Neuron (in vitro differentiated cells): ENCODE results near the gene MROH2B.
"Not testable (repeated sequence)": the region's sequence is repeated elsewhere in the genome, so short reads cannot be mapped to it uniquely, and the experiment has no call there.

Experiments used
- H2AFZ ChIP-seq: one replicate; pipeline ENCODE4 v1.6.1; 2013; ENCODE audit warnings: low read depth, mild to moderate bottlenecking, inconsistent platforms, low read length, moderate library complexity
- H3K27me3 ChIP-seq: one replicate; pipeline ENCODE4 v1.6.1; 2013; ENCODE audit warnings: low read length; ENCODE audit not compliant: insufficient read depth
- H3K36me3 ChIP-seq: one replicate; pipeline ENCODE4 v1.6.1; 2013; ENCODE audit warnings: low read length; ENCODE audit not compliant: insufficient read depth
- H3K4me1 ChIP-seq: one replicate; pipeline ENCODE4 v1.6.1; 2013; ENCODE audit warnings: low read length; ENCODE audit not compliant: insufficient read depth
- H3K4me3 ChIP-seq: 2 replicates; pipeline ENCODE4 v1.5.1; 2013; ENCODE audit warnings: mild to moderate bottlenecking, low read length, moderate library complexity
- H3K9me3 ChIP-seq: one replicate; pipeline ENCODE4 v1.6.1; 2013; ENCODE audit warnings: low read length

The MROH2B gene

GRCh38 chr5:41071975-41072374 lies 833 bp upstream of the MROH2B start:
- no peaks in the 10 kb centered on the region for H3K27me3 ChIP-seq
- no peak overlapping the region for H3K4me3 ChIP-seq
- no peaks in the 10 kb centered on the region for H3K36me3 ChIP-seq
- no peaks in the 10 kb centered on the region for H3K9me3 ChIP-seq
- no peaks in the 10 kb centered on the region for H3K4me1 ChIP-seq
- no peak overlapping the region for H2AFZ ChIP-seq

DNA sequence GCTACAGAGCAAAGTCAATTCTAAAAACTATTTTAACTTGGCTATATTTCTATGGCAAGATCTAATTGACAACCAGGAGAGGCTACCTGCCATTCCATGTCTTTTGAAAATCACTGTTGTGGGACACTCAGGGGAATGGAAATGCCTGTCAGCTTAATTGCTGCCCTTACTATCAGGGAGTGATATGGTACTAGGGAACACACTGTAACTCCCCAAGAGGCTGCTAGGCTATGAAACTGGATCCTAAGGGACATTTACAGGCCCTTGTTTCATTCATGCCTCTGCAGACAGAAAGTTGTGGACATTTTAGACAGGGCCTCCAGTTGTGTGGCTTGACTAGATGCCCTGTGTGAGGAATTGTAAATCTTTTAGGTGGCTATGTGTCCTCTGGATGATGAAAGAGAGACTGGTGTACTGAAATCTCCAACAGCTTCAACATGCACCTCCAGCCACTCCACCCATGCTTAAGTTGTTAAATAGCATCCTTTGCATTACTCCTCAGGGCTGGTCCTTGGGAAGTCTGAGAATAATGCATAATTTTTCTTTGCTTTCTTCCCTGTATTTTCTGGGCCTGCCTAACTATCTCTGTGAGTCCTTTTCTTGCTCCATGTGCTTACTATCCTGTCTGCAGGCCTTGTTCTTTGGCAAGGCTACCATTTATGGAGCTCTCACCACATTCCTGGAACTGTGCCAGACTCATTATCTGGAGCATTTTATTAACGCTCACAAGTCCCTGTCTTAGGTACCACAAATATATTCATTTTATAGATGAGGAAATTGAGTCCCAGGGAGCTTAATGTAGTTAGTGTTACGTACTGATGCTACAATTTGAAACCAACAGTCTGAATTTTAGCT lies 3.2 kb downstream of the MROH2B start:
- no peaks in the 10 kb centered on the region for H3K36me3 ChIP-seq
- H3K4me1 ChIP-seq, result no peaks in the 10 kb centered on the region

DNA sequence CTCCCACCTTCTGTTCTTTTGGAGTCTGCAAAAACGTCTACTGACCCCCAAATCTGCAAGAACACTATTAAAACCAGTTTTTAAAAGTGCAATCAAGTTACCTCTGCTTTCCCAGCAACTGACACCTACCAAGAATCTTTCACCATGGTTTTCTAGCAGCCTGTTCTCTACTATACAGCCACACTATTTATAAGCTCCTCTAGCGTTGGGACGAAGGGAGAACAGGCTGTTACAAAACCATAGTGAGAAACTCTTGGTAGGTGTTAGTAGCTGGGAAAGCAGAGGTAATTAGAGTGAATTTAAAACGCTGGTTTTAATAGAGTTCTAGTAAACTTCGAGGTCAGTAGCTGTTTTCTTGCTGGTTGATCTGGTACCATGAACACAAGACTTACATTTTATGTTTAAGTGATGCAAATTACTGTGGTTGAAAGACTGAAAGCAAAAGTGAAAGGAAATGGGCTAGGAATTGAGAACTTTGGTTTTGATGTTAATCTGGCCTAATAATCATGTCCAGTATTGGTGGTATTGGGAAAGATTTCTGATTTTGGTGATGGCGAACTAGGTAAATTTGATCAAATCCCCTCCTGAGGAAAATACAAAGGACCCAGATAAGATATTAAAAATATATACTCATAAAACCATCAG lies 5.3 kb downstream of the MROH2B start:
- Histone ChIP-seq H3K4me3 (no peak overlapping the region), H3K9me3 (no peaks in the 10 kb centered on the region), H3K27me3 (no peaks in the 10 kb centered on the region), H2AFZ (no peak overlapping the region), H3K36me3 (no peaks in the 10 kb centered on the region), H3K4me1 (no peaks in the 10 kb centered on the region)

More for the DNA sequence above, 3.2 kb downstream of the MROH2B start:
- Histone ChIP-seq H3K9me3 (no peaks in the 10 kb centered on the region), H2AFZ (no peak overlapping the region), H3K27me3 (no peaks in the 10 kb centered on the region), H3K4me3 (no peak overlapping the region)

- H3K4me3 ChIP-seq, result no peak overlapping the region
- H3K4me1 ChIP-seq, result no peaks in the 10 kb centered on the region
- no peaks in the 10 kb centered on the region for H3K36me3 ChIP-seq
- no peak overlapping the region for H2AFZ ChIP-seq
- H3K27me3 ChIP-seq, result no peaks in the 10 kb centered on the region
- no peaks in the 10 kb centered on the region for H3K9me3 ChIP-seq
Observed at GRCh38 chr5:41057940-41058339, 13.2 kb downstream of the MROH2B start.

DNA sequence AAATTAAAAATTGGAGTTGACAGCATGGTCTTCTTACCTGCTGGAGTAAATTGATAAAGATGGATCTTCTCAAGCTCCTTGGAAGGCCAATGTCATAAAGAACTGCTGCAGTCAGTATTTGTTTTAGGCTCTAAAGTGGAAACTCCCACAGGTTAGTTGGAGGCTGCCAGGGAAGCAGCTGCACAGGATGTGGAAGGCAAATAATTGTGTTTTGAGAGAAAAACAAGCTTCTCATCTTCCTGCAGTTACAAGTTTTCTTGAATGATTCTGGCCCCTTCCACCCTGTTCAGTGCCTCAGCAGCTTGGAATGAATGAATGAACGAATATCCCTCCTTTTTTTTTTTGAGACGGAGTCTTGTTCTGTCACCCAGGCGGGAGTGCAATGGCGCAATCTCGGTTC lies 13.9 kb downstream of the MROH2B start:
- H2AFZ ChIP-seq, result no peak overlapping the region
- no peaks in the 10 kb centered on the region for H3K9me3 ChIP-seq
- H3K27me3 ChIP-seq, result no peaks in the 10 kb centered on the region
- H3K36me3 ChIP-seq, result no peaks in the 10 kb centered on the region
- no peaks in the 10 kb centered on the region for H3K4me1 ChIP-seq
- H3K4me3 ChIP-seq, result no peak overlapping the region

- Histone ChIP-seq H3K27me3 (no peaks in the 10 kb centered on the region), H3K9me3 (no peaks in the 10 kb centered on the region), H3K36me3 (no peaks in the 10 kb centered on the region), H3K4me1 (peaks cover 6% of the 10 kb centered on the region), H2AFZ (no peak overlapping the region), H3K4me3 (no peak overlapping the region)
Observed at GRCh38 chr5:41048986-41049385, 22.2 kb downstream of the MROH2B start.

DNA sequence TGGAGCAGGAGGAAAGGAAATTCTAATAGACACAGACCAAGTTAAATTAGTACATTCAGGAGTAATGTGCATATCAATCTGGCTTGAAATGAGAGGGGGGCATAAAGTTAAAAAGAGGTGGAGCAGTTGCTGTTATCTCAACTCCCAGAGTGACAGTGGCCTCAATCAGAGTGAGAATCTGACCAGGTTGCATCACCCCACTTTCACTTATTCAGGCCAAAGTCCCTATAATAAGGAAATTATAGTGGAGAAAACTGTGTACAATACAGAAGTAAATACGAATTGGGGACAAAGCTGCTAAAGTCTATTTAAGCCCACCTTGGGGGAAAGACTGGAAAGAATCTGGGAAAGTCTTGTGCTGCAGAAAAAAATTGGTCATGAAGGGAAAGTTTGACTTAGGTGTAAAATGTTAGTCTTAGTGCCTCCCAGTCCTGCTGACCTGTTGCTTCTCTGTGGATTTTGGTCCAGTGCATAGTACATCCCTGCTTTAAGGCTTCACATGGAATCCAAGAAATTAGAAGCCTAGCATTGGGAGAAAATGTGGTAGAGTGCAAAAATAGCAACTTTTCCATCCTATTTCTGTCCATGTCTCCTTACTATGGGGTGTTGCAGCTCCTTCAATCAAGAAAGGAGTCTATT lies 27.9 kb downstream of the MROH2B start:
- Histone ChIP-seq H3K9me3 (no peaks in the 10 kb centered on the region), H3K27me3 (no peaks in the 10 kb centered on the region), H3K4me3 (no peak overlapping the region), H3K36me3 (no peaks in the 10 kb centered on the region), H3K4me1 (no peaks in the 10 kb centered on the region), H2AFZ (no peak overlapping the region)

GRCh38 chr5:41032973-41033372 lies 38.2 kb downstream of the MROH2B start:
- Histone ChIP-seq H3K36me3 (no peaks in the 10 kb centered on the region), H3K4me3 (no peak overlapping the region), H2AFZ (no peak overlapping the region), H3K27me3 (no peaks in the 10 kb centered on the region), H3K4me1 (no peaks in the 10 kb centered on the region), H3K9me3 (no peaks in the 10 kb centered on the region)

DNA sequence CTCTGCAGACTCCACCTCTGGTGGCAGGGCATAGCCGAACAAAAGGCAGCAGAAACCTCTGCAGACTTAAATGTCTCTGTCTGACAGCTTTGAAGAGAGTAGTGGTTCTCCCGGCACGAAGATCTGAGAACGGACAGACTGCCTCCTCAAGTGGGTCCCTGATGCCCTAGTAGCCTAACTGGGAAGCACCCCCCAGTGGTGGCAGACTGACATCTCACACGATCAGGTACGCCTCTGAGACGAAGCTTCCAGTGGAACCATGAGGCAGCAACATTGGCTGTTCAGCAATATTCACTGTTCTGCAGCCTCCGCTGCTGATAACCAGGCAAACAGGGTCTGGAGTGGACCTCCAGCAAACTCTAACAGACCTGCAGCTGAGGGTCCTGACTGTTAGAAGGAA lies 48.5 kb downstream of the MROH2B start:
- not testable (repeated sequence) for H3K4me3 ChIP-seq, H3K27me3 ChIP-seq, H3K4me1 ChIP-seq, H3K36me3 ChIP-seq, H3K9me3 ChIP-seq, H2AFZ ChIP-seq

DNA sequence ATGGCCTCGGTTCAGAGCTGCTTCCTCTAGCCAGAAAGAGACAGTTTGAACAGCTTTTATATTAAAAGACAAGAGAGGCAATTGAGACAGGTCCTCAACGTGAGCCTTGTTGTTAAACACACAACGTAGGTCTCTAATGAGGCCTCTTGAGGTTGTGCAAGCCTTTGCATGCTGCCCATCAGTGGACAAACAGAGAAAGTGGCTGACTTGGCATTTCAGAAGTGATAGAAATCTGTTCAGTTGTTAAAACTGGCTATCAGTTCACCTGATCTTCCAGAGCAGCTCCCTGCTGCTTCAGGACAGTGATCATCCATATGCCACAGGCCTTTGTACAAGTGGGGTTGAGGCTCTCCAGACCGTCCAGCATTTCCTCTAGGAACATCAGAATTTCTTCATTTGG lies 58.8 kb downstream of the MROH2B start:
- Histone ChIP-seq H3K9me3 (no peaks in the 10 kb centered on the region), H3K4me3 (no peak overlapping the region), H3K36me3 (no peaks in the 10 kb centered on the region), H3K4me1 (no peaks in the 10 kb centered on the region), H3K27me3 (no peaks in the 10 kb centered on the region), H2AFZ (no peak overlapping the region)

- Histone ChIP-seq H3K4me1 (no peaks in the 10 kb centered on the region), H3K4me3 (no peak overlapping the region)
Observed at GRCh38 chr5:41010572-41010971, 60.6 kb downstream of the MROH2B start.

GRCh38 chr5:41009232-41009631 lies 61.9 kb downstream of the MROH2B start:
- no peaks in the 10 kb centered on the region for H3K36me3 ChIP-seq
- no peak overlapping the region for H2AFZ ChIP-seq
- H3K27me3 ChIP-seq, result no peaks in the 10 kb centered on the region
- H3K4me3 ChIP-seq, result no peak overlapping the region
- no peaks in the 10 kb centered on the region for H3K9me3 ChIP-seq
- H3K4me1 ChIP-seq, result no peaks in the 10 kb centered on the region

More at GRCh38 chr5:41010572-41010971, 60.6 kb downstream of the MROH2B start:
- Histone ChIP-seq H3K27me3 (no peaks in the 10 kb centered on the region), H3K36me3 (no peaks in the 10 kb centered on the region), H2AFZ (no peak overlapping the region), H3K9me3 (no peaks in the 10 kb centered on the region)

GRCh38 chr5:41004931-41005330 lies 66.2 kb downstream of the MROH2B start:
- H3K4me3 ChIP-seq, result no peak overlapping the region
- no peaks in the 10 kb centered on the region for H3K27me3 ChIP-seq
- no peaks in the 10 kb centered on the region for H3K36me3 ChIP-seq
- H2AFZ ChIP-seq, result no peak overlapping the region
- H3K4me1 ChIP-seq, result no peaks in the 10 kb centered on the region
- no peaks in the 10 kb centered on the region for H3K9me3 ChIP-seq
